ENCODE measurements around the gene STRADA.

The STRADA gene

GRCh38 chr17:63780928-63781327 lies 39.3 kb upstream of the STRADA start:
- TF ChIP-seq, protein P1, sequence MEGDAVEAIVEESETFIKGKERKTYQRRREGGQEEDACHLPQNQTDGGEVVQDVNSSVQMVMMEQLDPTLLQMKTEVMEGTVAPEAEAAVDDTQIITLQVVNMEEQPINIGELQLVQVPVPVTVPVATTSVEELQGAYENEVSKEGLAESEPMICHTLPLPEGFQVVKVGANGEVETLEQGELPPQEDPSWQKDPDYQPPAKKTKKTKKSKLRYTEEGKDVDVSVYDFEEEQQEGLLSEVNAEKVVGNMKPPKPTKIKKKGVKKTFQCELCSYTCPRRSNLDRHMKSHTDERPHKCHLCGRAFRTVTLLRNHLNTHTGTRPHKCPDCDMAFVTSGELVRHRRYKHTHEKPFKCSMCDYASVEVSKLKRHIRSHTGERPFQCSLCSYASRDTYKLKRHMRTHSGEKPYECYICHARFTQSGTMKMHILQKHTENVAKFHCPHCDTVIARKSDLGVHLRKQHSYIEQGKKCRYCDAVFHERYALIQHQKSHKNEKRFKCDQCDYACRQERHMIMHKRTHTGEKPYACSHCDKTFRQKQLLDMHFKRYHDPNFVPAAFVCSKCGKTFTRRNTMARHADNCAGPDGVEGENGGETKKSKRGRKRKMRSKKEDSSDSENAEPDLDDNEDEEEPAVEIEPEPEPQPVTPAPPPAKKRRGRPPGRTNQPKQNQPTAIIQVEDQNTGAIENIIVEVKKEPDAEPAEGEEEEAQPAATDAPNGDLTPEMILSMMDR (IDR thresholded peaks at IDR 0.05; ENCODE audit: low read depth, low read length), result no peak
- no peak overlapping the region for H3K4me3 ChIP-seq (ENCODE audit: low read depth, low read length)
- no peak for DNase-seq (ENCODE audit: low read depth, low spot score)
- in situ Hi-C loops (cut with HindIII; ENCODE audit: low sequenced_read_pairs), result no loop called here

DNA sequence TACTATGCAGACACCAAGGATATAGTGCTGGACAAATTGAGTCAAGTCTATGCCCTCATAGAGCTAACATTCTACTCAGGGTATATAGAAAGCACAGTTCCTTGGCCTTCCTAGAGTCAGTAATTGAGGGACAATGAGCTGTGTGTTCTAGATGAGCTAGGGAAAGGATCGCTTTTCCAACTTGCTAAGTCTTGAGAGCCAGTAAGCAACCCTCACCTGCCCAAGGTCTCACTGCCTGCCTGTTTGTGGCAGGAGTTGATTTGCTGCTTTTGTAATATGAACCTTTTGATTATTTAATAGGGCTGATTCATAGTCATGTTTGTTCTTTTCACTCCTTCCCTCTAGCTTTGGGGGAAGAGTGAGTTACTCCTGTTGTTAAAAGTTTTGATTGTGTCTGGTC lies 38.9 kb upstream of the STRADA start:
- TF ChIP-seq, protein P1 (IDR thresholded peaks at IDR 0.05; ENCODE audit: low read depth, low read length), result no peak
- peak; percentile 22 for DNase-seq (ENCODE audit: low read depth, low spot score)
- in situ Hi-C loops (cut with HindIII; ENCODE audit: low sequenced_read_pairs), result no loop called here
- no peak overlapping the region for H3K4me3 ChIP-seq (ENCODE audit: low read depth, low read length)

DNA sequence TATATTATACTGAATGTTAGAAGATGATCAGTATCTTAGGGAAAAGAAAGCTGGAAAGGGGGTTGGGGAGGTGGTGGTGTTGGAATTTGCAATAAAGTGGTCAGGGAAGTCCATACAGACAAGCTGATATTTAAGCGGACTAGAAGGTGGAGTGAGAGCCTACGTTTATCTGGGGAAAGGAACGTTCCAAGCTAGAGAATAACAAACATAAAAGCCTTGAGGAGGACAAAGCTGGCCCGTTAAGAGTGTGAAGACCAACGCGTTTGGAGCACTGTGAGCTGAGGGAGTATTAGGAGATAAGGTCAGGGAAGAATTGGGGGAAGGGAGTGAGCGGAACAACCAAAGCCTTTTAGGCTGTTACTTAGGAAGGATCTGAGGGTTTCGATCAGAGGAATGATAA lies 33.8 kb upstream of the STRADA start:
- TF ChIP-seq, protein P1 (IDR thresholded peaks at IDR 0.05; ENCODE audit: low read depth, low read length), result no peak
- DNase-seq (ENCODE audit: low read depth, low spot score), result no peak
- in situ Hi-C loops (cut with HindIII; ENCODE audit: low sequenced_read_pairs), result no loop called here
- peak overlapping the region; percentile 94 for H3K4me3 ChIP-seq (ENCODE audit: low read depth, low read length)

DNA sequence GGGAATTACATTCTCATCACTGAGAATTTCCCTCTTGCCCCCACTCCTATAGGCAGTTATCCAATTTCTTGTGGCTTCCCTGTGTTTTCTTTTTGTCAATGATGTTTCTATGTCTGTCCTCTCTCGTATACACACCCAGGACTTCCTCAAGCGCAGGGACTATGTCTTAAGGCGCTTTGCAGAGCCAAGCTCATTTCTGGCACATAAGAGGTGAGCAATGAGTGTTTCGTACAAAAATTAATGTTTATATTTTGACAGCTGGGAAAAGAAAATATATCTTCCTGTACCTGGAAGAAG lies 33.3 kb upstream of the STRADA start:
- peak overlapping the region; percentile 94 for H3K4me3 ChIP-seq (ENCODE audit: low read depth, low read length)

DNA sequence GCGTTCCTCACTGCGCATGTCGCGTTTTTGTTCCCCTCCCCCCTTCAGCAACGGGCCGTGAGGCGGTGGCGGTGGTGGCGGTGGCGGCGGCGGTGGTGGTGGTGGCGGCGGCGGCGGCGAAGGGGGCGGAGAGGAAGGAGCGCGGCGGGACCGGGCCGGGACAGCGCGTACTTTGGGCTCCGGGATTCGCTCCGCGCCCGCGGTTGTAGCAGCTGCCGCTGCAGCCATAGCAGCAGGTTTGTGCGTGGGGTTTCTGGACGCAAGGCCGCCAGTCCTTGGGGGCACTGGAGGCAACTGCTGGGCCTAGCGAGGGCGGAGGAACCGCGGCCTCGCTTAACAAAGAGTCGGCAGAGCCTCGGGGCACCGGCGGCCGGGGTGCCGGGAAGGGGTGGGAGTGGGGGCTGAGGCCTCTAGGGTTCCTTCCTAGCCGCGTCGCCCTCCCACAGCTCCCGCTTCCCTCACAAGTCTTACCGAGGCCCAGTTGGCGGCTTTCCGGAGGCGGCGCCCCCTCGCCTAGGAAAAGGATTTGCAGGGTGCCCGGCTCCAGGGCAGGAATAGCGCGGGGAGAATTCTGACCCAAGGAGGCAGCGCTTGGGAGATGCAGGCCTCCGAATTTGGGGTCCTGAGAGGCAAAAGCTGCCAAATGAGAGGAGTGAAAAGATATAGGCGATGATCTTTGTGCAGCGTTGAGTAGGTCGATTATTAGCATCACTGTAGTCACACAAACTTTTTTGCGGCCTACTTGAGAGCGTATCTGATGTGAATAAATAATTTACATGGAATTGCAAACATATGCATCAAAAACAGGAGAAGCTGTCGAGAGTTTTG lies 32.8 kb upstream of the STRADA start, which contains the start of gene DDX42:
DDX42 (plus strand) TSS at position 30 of the 828 bp plus-strand sequence. CDS start 12,880 bp downstream, outside the sequence.
- DNase-seq (ENCODE audit: low read depth, low spot score), result peak; percentile 70
- H3K4me3 ChIP-seq (ENCODE audit: low read depth, low read length), result peak within 1 kb of the TSS; percentile 94
- TF ChIP-seq, protein P1 (IDR thresholded peaks at IDR 0.05; ENCODE audit: low read depth, low read length), result no peak
- in situ Hi-C loops (cut with HindIII; ENCODE audit: low sequenced_read_pairs), result no loop called here

More for the DNA sequence above, 33.3 kb upstream of the STRADA start:
- in situ Hi-C loops (cut with HindIII; ENCODE audit: low sequenced_read_pairs), result no loop called here
- no peak for DNase-seq (ENCODE audit: low read depth, low spot score)
- TF ChIP-seq, protein P1 (IDR thresholded peaks at IDR 0.05; ENCODE audit: low read depth, low read length), result no peak

GRCh38 chr17:63773272-63774140 lies 31.9 kb upstream of the STRADA start, which contains the start of gene CCDC47:
CCDC47 (minus strand) TSS chr17:63773597; CDS start chr17:63766175, 7,422 bp downstream.
- in situ Hi-C loops (cut with HindIII; ENCODE audit: low sequenced_read_pairs), result no loop called here
- TF ChIP-seq, protein P1 (IDR thresholded peaks at IDR 0.05; ENCODE audit: low read depth, low read length), result no peak
- peak; percentile 100 for DNase-seq (ENCODE audit: low read depth, low spot score)
- peak within 1 kb of the TSS; percentile 94 for H3K4me3 ChIP-seq (ENCODE audit: low read depth, low read length)

Measured in astrocyte of the spinal cord (primary cell).